Right lobe of liver (tissue), 6 donors: ENCODE data around the gene CANX. TPM values are rescaled to one million over a fixed set of nuclear protein-coding genes. Genes with fewer than 3 reads are reported as not detected.
A peak's percentile ranks its signal among the peaks of the same experiment; 100 is the strongest.

Experiments used
- ATAC-seq, 4 donors: fragments of 200-7000 bp; cut with Tn5 transposase; one replicate each; pipeline ENCODE4 v1.9.1; 2020; ENCODE audit warnings: mild to moderate bottlenecking in 4 of 4, moderate library complexity in 4 of 4
- DNase-seq, 3 donors: peaks; one replicate each; pipeline ENCODE4 v3.0.0-alpha.2; 2020
- H3K27ac ChIP-seq, 3 donors: fragments of 200-600 bp; one replicate each; pipeline ENCODE4 v1.8.0; 2022
- H3K27me3 ChIP-seq, 2 donors: fragments of 200-600 bp; one replicate each; pipeline ENCODE4 v1.8.0; 2022
- H3K36me3 ChIP-seq, 4 donors: fragments of 200-600 bp; sonication (generic) in 1 of 4; one replicate each; pipeline versions ENCODE4 v1.5.1 to v1.8.0; 2017 to 2022; ENCODE audit warnings: control low read depth in 1 of 4
- H3K4me1 ChIP-seq, 4 donors: fragments of 200-600 bp; sonication (generic) in 1 of 4; one replicate each; pipeline versions ENCODE4 v1.5.1 to v1.8.0; 2017 to 2022; ENCODE audit warnings: control low read depth in 1 of 4
- H3K4me3 ChIP-seq, 3 donors: fragments of 200-600 bp; one replicate each; pipeline ENCODE4 v1.8.0; 2022
- H3K9me3 ChIP-seq, 4 donors: fragments of 200-600 bp; sonication (generic) in 1 of 4; one replicate each; pipeline versions ENCODE4 v1.5.1 to v1.8.0; 2017 to 2022; ENCODE audit warnings: control low read depth in 1 of 4
- POLR2A ChIP-seq: fragments of 450-650 bp; IDR thresholded peaks from one replicate; pipeline ENCODE4 v1.6.1; 2017; ENCODE audit warnings: antibody characterized with exemption, mild to moderate bottlenecking
- WGBS: methylation state at CpG from one replicate; pipeline ENCODE4 v1.1.6; 2018; ENCODE audit warnings: low coverage, low lambda C conversion rate; ENCODE audit not compliant: insufficient coverage; ENCODE audit errors: missing lambda C conversion rate; 5-methylcytosine and 5-hydroxymethylcytosine counted together
- intact Hi-C, 2 donors: fragments of 100-400 bp; cut with DNase I; formaldehyde crosslinking; loops; one replicate each; pipeline versions ENCODE4 v1.11.2 to v1.14.1; 2022
- total RNA-seq, 6 experiments: library from RNA; depleted of rRNA in 2 of 6; stranded (reverse); fragments of >200 nt in 2 of 6; fragmentation: NEBNext Ultra II Directional in 3 of 6; extraction: Animal tissue kit (Norgen Biotek cat#: 25700) in 3 of 6; gene quantifications; one replicate each; pipeline versions ENCODE4 v1.1.0 to v1.2.4, GENCODE V29; 2016 to 2023
- TF ChIP-seq, protein P1 (sequence below), 4 donors: fragments of 200-600 bp in 3 of 4; fragments of 450-650 bp in 1 of 4; IDR thresholded peaks; one replicate each; pipeline versions ENCODE4 v1.5.1 to v1.8.0; 2016 to 2022; ENCODE audit warnings: antibody characterized with exemption in 4 of 4, mild to moderate bottlenecking in 2 of 4
- donor health status: DM: no; HTN: yes; CAD: no.
- donor health status: DM: no; HTN: no; CAD: no.
- donor health status: DM: no; HTN: no; CAD: no.
- donor health status: DM: no; HTN: yes; CAD: no.
- donor health status: DM: no; HTN: yes; CAD: no.

CANX gene
- total RNA-seq, 6 experiments from 2014 or later, result 363 to 606 (median 456) TPM

DNA sequence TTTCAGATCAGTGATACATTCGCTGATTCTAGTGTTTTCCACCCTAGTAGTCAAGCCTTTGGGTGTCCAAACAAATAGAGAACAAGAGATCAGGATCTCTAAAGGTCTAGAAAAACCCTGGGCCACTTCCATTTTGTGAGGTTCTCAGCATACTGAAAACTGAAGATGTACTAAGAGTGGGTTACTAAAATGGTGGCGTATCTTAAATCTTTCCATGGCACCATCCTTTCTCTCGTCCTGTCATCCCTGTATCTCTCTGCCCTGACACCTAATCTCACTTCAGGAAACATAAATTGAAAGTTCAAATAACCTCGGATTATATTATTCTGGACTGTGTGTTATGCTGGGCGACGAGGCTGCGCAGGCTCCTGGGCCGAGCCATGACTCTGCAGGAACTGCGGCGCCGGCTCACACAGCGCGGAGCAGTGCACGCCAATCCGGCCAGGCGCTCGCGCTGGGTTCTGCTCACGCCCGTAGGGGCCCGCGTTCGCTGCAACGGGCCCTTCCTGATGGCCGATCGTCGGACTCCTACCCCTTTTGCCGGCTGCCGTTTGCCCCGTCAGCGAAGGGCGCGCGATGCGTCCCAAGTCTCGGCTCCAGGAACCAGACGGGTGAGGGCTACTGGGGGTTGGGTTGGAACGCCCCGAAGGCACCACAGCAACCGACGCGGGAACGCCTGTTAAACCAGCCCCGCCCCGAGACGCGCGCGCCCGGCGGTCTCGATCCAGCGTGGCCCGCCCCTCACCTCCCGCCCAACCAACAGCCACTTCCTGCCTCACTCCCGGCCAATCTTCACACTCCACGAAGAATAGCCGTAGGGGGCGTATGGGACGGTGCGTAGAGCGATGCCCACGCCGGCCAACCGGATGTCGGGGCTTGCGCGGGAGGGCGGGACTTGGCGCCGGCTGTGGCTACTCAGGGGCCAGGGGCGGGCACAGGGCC, 503 bp upstream of the CANX start:
- Histone ChIP-seq H3K9me3 (no peaks in the 10 kb centered on the region), H3K4me1 (peaks cover 0 to 32% (median 0%) of the 10 kb centered on the region in 4 donors), H3K4me3 (peak overlapping the region; percentile 86 to 99 (median 92)), H3K27ac (peak overlapping the region; percentile 92 to 99 (median 93)), H3K36me3 (peaks cover 0 to 4% (median 0%) of the 10 kb centered on the region in 4 donors), H3K27me3 (no peaks in the 10 kb centered on the region)
- DNase-seq (peak; percentile 99 to 100 (median 99)), ATAC-seq (peak; percentile 89 to 95 (median 93))
- peak; percentile 83 for TF ChIP-seq POLR2A
- TF ChIP-seq, protein P1, sequence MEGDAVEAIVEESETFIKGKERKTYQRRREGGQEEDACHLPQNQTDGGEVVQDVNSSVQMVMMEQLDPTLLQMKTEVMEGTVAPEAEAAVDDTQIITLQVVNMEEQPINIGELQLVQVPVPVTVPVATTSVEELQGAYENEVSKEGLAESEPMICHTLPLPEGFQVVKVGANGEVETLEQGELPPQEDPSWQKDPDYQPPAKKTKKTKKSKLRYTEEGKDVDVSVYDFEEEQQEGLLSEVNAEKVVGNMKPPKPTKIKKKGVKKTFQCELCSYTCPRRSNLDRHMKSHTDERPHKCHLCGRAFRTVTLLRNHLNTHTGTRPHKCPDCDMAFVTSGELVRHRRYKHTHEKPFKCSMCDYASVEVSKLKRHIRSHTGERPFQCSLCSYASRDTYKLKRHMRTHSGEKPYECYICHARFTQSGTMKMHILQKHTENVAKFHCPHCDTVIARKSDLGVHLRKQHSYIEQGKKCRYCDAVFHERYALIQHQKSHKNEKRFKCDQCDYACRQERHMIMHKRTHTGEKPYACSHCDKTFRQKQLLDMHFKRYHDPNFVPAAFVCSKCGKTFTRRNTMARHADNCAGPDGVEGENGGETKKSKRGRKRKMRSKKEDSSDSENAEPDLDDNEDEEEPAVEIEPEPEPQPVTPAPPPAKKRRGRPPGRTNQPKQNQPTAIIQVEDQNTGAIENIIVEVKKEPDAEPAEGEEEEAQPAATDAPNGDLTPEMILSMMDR (IDR thresholded peaks at IDR 0.05), result peak in 3 of 4 donors; percentile 2 to 29 (median 29)
- intact Hi-C loops, result no loop called here
- WGBS, result 4% methylated on average over 12 of the region's 72 CpGs

DNA sequence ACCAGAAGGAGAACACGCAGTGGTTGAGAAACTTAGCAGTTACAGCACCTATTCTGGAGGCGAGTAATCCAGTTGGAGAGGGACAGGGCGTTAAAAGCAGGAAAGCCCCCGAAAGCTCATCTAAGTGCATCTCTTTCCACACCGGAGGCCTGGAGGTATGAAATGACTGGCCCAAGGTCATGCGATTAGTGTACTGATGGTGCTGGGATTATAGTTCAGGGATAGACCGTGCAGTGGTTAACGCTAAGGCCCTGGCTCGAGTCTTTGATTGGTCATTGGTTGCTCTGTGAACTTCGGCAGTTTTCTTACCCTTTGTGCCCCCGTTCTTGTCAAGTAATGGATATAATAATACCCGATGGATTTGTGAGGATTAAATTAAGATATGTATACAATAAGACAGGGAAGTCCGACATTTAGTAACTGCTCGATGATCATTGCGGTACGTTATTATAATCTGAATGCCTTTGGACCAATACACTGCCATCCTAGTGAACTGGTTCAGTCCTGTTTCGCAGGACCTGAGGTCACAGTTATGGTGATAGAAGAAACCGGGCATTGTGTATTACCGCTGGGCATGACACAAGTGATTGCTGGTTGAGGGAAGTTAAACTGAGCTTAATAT, 960 bp downstream of the CANX start:
- no peaks in the 10 kb centered on the region for H3K9me3 ChIP-seq
- ATAC-seq (peak in 3 of 4 donors; percentile 6 to 16 (median 9)), DNase-seq (no peak)
- H3K4me1 ChIP-seq, result peaks cover 0 to 32% (median 0%) of the 10 kb centered on the region in 4 donors
- intact Hi-C loops, result no loop called here
- H3K36me3 ChIP-seq, result peaks cover 0 to 5% (median 2%) of the 10 kb centered on the region in 4 donors
- H3K27me3 ChIP-seq, result no peaks in the 10 kb centered on the region
- H3K4me3 ChIP-seq, result peak overlapping the region; percentile 86 to 99 (median 92)
- peak overlapping the region; percentile 92 to 99 (median 93) for H3K27ac ChIP-seq
- TF ChIP-seq POLR2A, result no peak
- TF ChIP-seq, protein P1 (IDR thresholded peaks at IDR 0.05), result no peak
- WGBS, result 1% methylated on average over 18 of the region's 19 CpGs

DNA sequence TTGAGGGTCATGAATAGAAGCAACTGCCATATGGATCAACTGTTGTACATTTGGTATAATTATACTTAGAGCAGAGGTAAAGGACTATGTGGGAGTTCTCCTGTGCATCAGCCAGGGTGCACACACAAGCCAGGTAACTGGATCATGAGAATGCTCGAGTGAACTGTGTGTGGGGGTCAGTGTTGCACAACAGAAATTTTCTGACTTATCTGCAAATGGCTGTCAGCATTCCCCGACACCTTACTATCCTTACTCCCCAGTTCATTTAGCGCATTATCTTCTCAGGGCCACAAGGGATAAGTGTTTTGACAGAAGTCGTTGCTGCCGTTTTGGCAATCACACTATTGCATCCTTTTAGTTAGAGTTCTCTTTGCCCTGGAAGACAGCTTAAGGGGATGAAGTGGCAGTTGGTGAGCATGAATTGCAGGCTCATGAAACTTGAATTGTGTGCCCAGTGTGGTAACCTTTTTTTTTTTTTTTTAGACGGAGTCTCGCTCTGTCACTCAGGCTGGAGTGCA, 1.7 kb downstream of the CANX start:
- intact Hi-C loops, result no loop called here
- Histone ChIP-seq H3K4me1 (peaks cover 0 to 32% (median 0%) of the 10 kb centered on the region in 4 donors), H3K36me3 (peaks cover 0 to 10% (median 2%) of the 10 kb centered on the region in 4 donors), H3K27me3 (no peaks in the 10 kb centered on the region), H3K9me3 (no peaks in the 10 kb centered on the region), H3K27ac (peak overlapping the region in 2 of 3 donors; percentile 92 to 93), H3K4me3 (peak overlapping the region; percentile 86 to 99 (median 92))
- TF ChIP-seq POLR2A, result no peak
- TF ChIP-seq, protein P1 (IDR thresholded peaks at IDR 0.05), result no peak
- WGBS, result 16% methylated on average over 7 of the region's 7 CpGs
- DNase-seq (peak in 2 of 3 donors; percentile 60 to 70), ATAC-seq (peak in 3 of 4 donors; percentile 13 to 22 (median 15))

DNA sequence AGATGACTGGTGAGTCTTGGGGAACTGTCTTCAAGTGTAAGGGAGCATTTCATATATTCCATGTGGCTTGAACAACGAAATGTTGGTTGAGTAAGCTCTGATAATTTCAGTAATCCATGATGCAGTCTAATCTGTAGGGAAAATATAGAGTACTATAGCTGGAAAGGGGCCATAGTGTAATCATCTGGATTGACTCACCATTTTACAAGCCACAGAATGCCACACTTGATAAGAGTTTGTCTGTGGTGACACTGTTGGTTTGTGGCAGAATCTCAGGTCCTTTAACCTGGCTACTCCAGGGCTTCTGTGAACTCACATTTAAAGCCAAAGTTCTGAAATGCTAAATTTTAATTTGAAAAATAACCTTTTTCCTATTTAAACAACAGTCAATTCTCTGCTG, 17.5 kb downstream of the CANX start:
- peaks cover 17 to 88% (median 59%) of the 10 kb centered on the region in 4 donors for H3K36me3 ChIP-seq
- no peak for DNase-seq
- intact Hi-C loops, result no loop called here
- H3K27me3 ChIP-seq, result no peaks in the 10 kb centered on the region
- 80% methylated on average over 1 of the region's 1 CpG for WGBS
- no peak overlapping the region for H3K4me3 ChIP-seq
- ATAC-seq, result no peak
- TF ChIP-seq, protein P1 (IDR thresholded peaks at IDR 0.05), result no peak
- no peak for TF ChIP-seq POLR2A
- H3K4me1 ChIP-seq, result no peaks in the 10 kb centered on the region
- H3K27ac ChIP-seq, result no peak overlapping the region
- H3K9me3 ChIP-seq, result no peaks in the 10 kb centered on the region
